ENCODE measurements around the gene OSCP1. TPM values are rescaled to one million over a fixed set of nuclear protein-coding genes. Genes with fewer than 3 reads are reported as not detected.

OSCP1 gene
- total RNA-seq, 1 donor from 2014 or later = 21.0 TPM

GRCh38 chr1:36415661-36416326 lies 34.5 kb downstream of the OSCP1 start:
- H3K4me3 Mint-ChIP-seq (ENCODE audit: low read depth) = no peak overlapping the region
- H3K27me3 Mint-ChIP-seq = no peaks in the 10 kb centered on the region
- TF ChIP-seq CTCF (IDR thresholded peaks at IDR 0.05; ENCODE audit: unreplicated experiment) = no peak
- no peak for DNase-seq (ENCODE audit: low spot score, unreplicated experiment)
- peaks cover 11% of the 10 kb centered on the region for H3K36me3 Mint-ChIP-seq (ENCODE audit: insufficient read depth)
- H3K27ac Mint-ChIP-seq = no peak overlapping the region
- H3K4me1 Mint-ChIP-seq (ENCODE audit: low read depth) = peaks cover 3% of the 10 kb centered on the region
- H3K9me3 Mint-ChIP-seq (ENCODE audit: low read depth) = peaks cover 4% of the 10 kb centered on the region

- Mint-ChIP-seq H3K9me3 (ENCODE audit: low read depth) (peaks cover 8% of the 10 kb centered on the region), H3K27me3 (no peaks in the 10 kb centered on the region), H3K27ac (no peak overlapping the region), H3K36me3 (ENCODE audit: insufficient read depth) (peaks cover 14% of the 10 kb centered on the region), H3K4me3 (ENCODE audit: low read depth) (no peak overlapping the region), H3K4me1 (ENCODE audit: low read depth) (peaks cover 3% of the 10 kb centered on the region)
- DNase-seq (ENCODE audit: low spot score, unreplicated experiment) = no peak
- TF ChIP-seq CTCF (IDR thresholded peaks at IDR 0.05; ENCODE audit: unreplicated experiment) = no peak
Observed at GRCh38 chr1:36414384-36414783, 35.9 kb downstream of the OSCP1 start.

- peak overlapping the region; percentile 29 for H3K27ac Mint-ChIP-seq
- H3K4me1 Mint-ChIP-seq (ENCODE audit: low read depth) = peaks cover 3% of the 10 kb centered on the region
- no peaks in the 10 kb centered on the region for H3K27me3 Mint-ChIP-seq
- TF ChIP-seq CTCF (IDR thresholded peaks at IDR 0.05; ENCODE audit: unreplicated experiment) = no peak
- no peak overlapping the region for H3K4me3 Mint-ChIP-seq (ENCODE audit: low read depth)
- no peak for DNase-seq (ENCODE audit: low spot score, unreplicated experiment)
- H3K36me3 Mint-ChIP-seq (ENCODE audit: insufficient read depth) = peaks cover 15% of the 10 kb centered on the region
- H3K9me3 Mint-ChIP-seq (ENCODE audit: low read depth) = peaks cover 8% of the 10 kb centered on the region
Observed at GRCh38 chr1:36411674-36412648, 38.3 kb downstream of the OSCP1 start.

GRCh38 chr1:36408479-36408878 lies 41.8 kb downstream of the OSCP1 start:
- H3K27ac Mint-ChIP-seq = no peak overlapping the region
- no peak for TF ChIP-seq CTCF (IDR thresholded peaks at IDR 0.05; ENCODE audit: unreplicated experiment)
- peaks cover 15% of the 10 kb centered on the region for H3K36me3 Mint-ChIP-seq (ENCODE audit: insufficient read depth)
- no peak overlapping the region for H3K4me3 Mint-ChIP-seq (ENCODE audit: low read depth)
- H3K4me1 Mint-ChIP-seq (ENCODE audit: low read depth) = peaks cover 3% of the 10 kb centered on the region
- peaks cover 8% of the 10 kb centered on the region for H3K9me3 Mint-ChIP-seq (ENCODE audit: low read depth)
- no peak for DNase-seq (ENCODE audit: low spot score, unreplicated experiment)
- H3K27me3 Mint-ChIP-seq = no peaks in the 10 kb centered on the region

GRCh38 chr1:36406440-36406839 lies 43.8 kb downstream of the OSCP1 start:
- H3K4me3 Mint-ChIP-seq (ENCODE audit: low read depth) = no peak overlapping the region
- no peaks in the 10 kb centered on the region for H3K27me3 Mint-ChIP-seq
- no peak overlapping the region for H3K27ac Mint-ChIP-seq
- H3K36me3 Mint-ChIP-seq (ENCODE audit: insufficient read depth) = peaks cover 11% of the 10 kb centered on the region
- H3K9me3 Mint-ChIP-seq (ENCODE audit: low read depth) = peaks cover 6% of the 10 kb centered on the region
- DNase-seq (ENCODE audit: low spot score, unreplicated experiment) = no peak
- no peak for TF ChIP-seq CTCF (IDR thresholded peaks at IDR 0.05; ENCODE audit: unreplicated experiment)
- H3K4me1 Mint-ChIP-seq (ENCODE audit: low read depth) = peaks cover 2% of the 10 kb centered on the region

Data from progenitor cell of endocrine pancreas (in vitro differentiated cells).